OCI-LY1 (cell line): ENCODE data around the gene PKMYT1.

Experiments
- H2AFZ ChIP-seq: fragments of 200-600 bp; sonication (generic), shearing (Covaris generic); 2 replicates; pipeline ENCODE4 v1.6.0; 2014; ENCODE audit warnings: antibody characterized with exemption, mild to moderate bottlenecking, low read length
- H3F3A ChIP-seq: fragments of 200-600 bp; sonication (generic), shearing (Covaris generic); 2 replicates; pipeline ENCODE4 v1.6.0; 2014; ENCODE audit warnings: mild to moderate bottlenecking, antibody characterized with exemption, low read length, moderate library complexity; ENCODE audit not compliant: insufficient read depth
- H3K27ac ChIP-seq: fragments of 200-600 bp; sonication (generic); 2 replicates; pipeline ENCODE4 v1.5.1; 2014; ENCODE audit warnings: low read length, mixed run types, mild to moderate bottlenecking, low read depth; ENCODE audit not compliant: poor library complexity, severe bottlenecking
- H3K27me3 ChIP-seq: fragments of 200-600 bp; sonication (generic); 2 replicates; pipeline ENCODE4 v1.6.0; 2014; ENCODE audit warnings: antibody characterized with exemption, mild to moderate bottlenecking, low read length, moderate library complexity; ENCODE audit not compliant: insufficient read depth
- H3K36me3 ChIP-seq: fragments of 200-600 bp; sonication (generic); 2 replicates; pipeline ENCODE4 v1.6.1; 2014; ENCODE audit warnings: mild to moderate bottlenecking, antibody characterized with exemption, low read length, moderate library complexity, mixed read lengths; ENCODE audit not compliant: insufficient read depth
- H3K4me1 ChIP-seq: fragments of 200-600 bp; sonication (generic); 2 replicates; pipeline ENCODE4 v1.5.1; 2014; ENCODE audit warnings: mild to moderate bottlenecking, low read length, moderate library complexity; ENCODE audit not compliant: insufficient read depth, severe bottlenecking
- H3K4me2 ChIP-seq: fragments of 200-600 bp; sonication (generic), shearing (Covaris generic); 2 replicates; pipeline ENCODE4 v1.6.1; 2014; ENCODE audit warnings: low read length
- H3K4me3 ChIP-seq: fragments of 200-600 bp; sonication (generic); 2 replicates; pipeline ENCODE4 v1.5.1; 2014; ENCODE audit warnings: low read length, low read depth, mild to moderate bottlenecking, mixed read lengths; ENCODE audit not compliant: poor library complexity, severe bottlenecking
- H3K79me2 ChIP-seq: fragments of 200-600 bp; shearing (Covaris generic); 2 replicates; pipeline ENCODE4 v1.6.1; 2016; ENCODE audit warnings: mixed run types, low read length, mixed read lengths; ENCODE audit not compliant: insufficient read depth
- H3K9ac ChIP-seq: fragments of 200-600 bp; sonication (generic), shearing (Covaris generic); 2 replicates; pipeline ENCODE4 v1.6.1; 2014; ENCODE audit warnings: mild to moderate bottlenecking, low read length, mixed read lengths
- H3K9me2 ChIP-seq: fragments of 200-600 bp; sonication (generic), shearing (Covaris generic); 2 replicates; pipeline ENCODE4 v1.6.1; 2014; ENCODE audit warnings: low read depth, mild to moderate bottlenecking, low read length, mixed read lengths
- H3K9me3 ChIP-seq: fragments of 200-600 bp; shearing (Covaris generic); 2 replicates; pipeline ENCODE4 v1.6.1; 2014; ENCODE audit warnings: low read length, mixed read lengths
- H4K20me1 ChIP-seq: fragments of 200-600 bp; sonication (generic), shearing (Covaris generic); 2 replicates; pipeline ENCODE4 v1.6.0; 2016; ENCODE audit warnings: mild to moderate bottlenecking, low read length; ENCODE audit not compliant: insufficient read depth
- EZH2 ChIP-seq: fragments of 200-600 bp; sonication (generic), shearing (Covaris generic); IDR thresholded peaks from 2 replicates; pipeline ENCODE4 v1.8.0; 2017; ENCODE audit warnings: borderline replicate concordance, mixed run types, mild to moderate bottlenecking, antibody characterized with exemption, low read length, moderate library complexity, mixed read lengths
- TF ChIP-seq, protein P1 (sequence below): fragments of 200-600 bp; sonication (generic), shearing (Covaris generic); IDR thresholded peaks from 2 replicates; pipeline ENCODE4 v1.5.1; 2017; ENCODE audit warnings: mild to moderate bottlenecking, antibody characterized with exemption, low read length, moderate library complexity, mixed read lengths

Gene PKMYT1

DNA sequence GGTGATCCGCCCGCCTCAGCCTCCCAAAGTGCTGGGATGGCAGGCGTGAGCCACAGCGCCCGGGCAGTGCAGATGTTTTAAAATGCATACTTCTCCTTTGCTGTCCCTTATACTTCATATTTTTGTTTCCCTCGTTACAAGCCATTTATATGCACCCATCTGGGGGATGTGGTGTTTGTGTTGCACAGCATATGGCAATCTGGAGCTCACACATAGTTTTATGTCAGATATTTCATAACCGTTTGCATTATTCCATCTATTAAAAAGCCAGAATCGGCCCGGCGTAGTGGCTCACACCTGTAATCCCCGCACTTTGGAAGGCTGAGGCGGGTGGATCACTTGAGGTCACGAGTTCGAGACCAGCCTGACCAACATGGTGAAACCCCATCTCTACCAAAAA is 56.8 kb downstream of the PKMYT1 start:
- peaks cover 9% of the 10 kb centered on the region; the same call in 1 of the 2 replicates for H3K36me3 ChIP-seq
- no peaks in the 10 kb centered on the region for H3K27me3 ChIP-seq
- no peak for TF ChIP-seq EZH2
- TF ChIP-seq, protein P1, sequence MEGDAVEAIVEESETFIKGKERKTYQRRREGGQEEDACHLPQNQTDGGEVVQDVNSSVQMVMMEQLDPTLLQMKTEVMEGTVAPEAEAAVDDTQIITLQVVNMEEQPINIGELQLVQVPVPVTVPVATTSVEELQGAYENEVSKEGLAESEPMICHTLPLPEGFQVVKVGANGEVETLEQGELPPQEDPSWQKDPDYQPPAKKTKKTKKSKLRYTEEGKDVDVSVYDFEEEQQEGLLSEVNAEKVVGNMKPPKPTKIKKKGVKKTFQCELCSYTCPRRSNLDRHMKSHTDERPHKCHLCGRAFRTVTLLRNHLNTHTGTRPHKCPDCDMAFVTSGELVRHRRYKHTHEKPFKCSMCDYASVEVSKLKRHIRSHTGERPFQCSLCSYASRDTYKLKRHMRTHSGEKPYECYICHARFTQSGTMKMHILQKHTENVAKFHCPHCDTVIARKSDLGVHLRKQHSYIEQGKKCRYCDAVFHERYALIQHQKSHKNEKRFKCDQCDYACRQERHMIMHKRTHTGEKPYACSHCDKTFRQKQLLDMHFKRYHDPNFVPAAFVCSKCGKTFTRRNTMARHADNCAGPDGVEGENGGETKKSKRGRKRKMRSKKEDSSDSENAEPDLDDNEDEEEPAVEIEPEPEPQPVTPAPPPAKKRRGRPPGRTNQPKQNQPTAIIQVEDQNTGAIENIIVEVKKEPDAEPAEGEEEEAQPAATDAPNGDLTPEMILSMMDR: no peak
- H3F3A ChIP-seq: no peaks in the 10 kb centered on the region
- H3K4me3 ChIP-seq: no peak overlapping the region
- peaks cover 4% of the 10 kb centered on the region for H3K4me1 ChIP-seq
- no peaks in the 10 kb centered on the region for H4K20me1 ChIP-seq
- no peak overlapping the region for H3K27ac ChIP-seq
- no peaks in the 10 kb centered on the region for H3K9me3 ChIP-seq
- no peaks in the 10 kb centered on the region for H3K9me2 ChIP-seq
- no peak overlapping the region for H2AFZ ChIP-seq
- no peak overlapping the region for H3K9ac ChIP-seq
- no peaks in the 10 kb centered on the region for H3K79me2 ChIP-seq
- H3K4me2 ChIP-seq: no peak overlapping the region
